Fibroblast of peridontal ligament (primary cell): ENCODE measurements around the gene CYP3A5.
"Not testable (repeated sequence)": the region's sequence is repeated elsewhere in the genome, so short reads cannot be mapped to it uniquely, and the experiment has no call there.

Source experiments
- DNase-seq: peaks from one replicate; pipeline ENCODE4 v3.0.0-alpha.2; 2010; ENCODE audit errors: extremely low read depth

The CYP3A5 gene

DNA sequence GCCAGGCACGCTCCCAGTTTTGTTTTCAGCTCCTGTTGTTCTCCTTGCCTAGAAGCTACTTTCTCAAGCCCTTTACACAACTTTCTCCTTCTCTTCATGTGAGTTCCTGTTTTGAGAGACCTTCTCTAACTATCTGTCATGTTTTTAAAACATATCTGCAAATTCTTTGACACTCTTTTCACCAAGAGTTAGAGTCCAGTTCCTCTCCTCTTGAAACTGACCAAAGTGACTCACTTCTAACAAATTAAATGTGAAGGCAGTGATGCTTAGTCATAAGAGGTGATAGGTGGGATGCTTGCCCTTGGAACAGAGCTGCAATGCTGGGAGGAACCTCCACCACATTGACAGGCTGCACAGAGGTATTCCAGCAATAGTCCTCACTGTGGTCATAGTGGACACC is 37.8 kb downstream of the CYP3A5 start:
- no peak for DNase-seq

DNA sequence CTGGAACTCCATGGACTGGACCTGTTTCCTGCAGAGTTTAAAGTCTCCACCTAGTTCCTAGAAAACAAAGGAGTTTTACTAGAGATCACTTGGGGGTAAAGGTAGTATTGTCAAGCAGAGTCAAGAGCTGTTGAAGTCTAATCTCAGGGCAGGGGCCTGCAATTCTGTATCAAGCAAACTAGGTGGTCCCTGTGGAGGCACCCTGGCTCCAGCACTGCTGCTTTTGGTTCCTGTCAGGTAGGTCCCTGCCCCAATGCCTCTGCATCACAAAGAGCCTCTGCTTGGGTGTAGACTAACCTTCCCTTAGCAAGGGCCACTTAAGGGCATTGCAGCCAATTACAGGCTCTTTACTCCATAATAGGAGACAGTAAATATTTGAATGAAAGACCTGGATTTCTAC is 40.5 kb downstream of the CYP3A5 start:
- DNase-seq, result no peak

- DNase-seq, result no peak
Measured at GRCh38 chr7:99638731-99639130, 41.1 kb downstream of the CYP3A5 start.

GRCh38 chr7:99637414-99637813 is 42.4 kb downstream of the CYP3A5 start:
- not testable (repeated sequence) for DNase-seq

DNA sequence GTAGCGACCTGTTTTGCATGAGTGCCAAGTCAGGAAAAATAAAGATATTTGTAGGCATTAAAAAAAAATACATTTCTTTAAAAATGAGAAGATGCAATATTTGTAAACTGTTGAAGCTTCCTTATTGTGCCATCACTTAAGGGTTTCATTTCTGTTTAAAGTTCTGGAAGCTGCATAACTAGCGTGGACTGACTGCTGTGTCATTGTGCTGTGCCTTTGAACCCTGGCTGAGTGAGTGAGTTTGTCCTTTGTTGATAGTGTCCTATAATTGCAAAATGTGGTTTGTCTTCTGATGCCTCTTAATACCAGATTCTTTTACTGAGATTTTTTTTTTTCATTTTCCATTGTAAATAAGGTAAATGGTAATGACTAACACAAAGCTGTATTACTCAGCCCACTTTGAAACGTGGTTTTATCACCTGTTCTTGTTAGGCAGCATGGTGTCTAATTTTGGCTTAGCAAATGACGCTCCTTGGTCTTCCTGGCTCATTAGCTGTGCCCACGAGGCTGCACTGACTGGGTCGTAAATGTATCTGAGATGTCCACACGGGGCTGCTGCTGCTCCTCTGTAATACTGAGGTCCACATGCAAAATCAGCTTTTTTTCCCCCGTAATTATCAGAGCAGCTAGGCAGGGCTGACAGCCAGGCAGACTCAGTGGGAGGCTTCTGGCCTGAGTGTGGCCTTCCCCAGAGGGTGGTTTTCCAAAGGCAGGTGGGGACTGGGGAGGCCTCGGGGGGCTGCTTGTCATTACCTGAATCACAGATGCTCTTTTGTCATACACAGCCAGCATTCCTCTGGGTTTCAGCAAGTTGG is 48.3 kb downstream of the CYP3A5 start:
- DNase-seq, result peak; percentile 16

- no peak for DNase-seq
Measured at GRCh38 chr7:99629643-99630042, 50.2 kb downstream of the CYP3A5 start.

DNA sequence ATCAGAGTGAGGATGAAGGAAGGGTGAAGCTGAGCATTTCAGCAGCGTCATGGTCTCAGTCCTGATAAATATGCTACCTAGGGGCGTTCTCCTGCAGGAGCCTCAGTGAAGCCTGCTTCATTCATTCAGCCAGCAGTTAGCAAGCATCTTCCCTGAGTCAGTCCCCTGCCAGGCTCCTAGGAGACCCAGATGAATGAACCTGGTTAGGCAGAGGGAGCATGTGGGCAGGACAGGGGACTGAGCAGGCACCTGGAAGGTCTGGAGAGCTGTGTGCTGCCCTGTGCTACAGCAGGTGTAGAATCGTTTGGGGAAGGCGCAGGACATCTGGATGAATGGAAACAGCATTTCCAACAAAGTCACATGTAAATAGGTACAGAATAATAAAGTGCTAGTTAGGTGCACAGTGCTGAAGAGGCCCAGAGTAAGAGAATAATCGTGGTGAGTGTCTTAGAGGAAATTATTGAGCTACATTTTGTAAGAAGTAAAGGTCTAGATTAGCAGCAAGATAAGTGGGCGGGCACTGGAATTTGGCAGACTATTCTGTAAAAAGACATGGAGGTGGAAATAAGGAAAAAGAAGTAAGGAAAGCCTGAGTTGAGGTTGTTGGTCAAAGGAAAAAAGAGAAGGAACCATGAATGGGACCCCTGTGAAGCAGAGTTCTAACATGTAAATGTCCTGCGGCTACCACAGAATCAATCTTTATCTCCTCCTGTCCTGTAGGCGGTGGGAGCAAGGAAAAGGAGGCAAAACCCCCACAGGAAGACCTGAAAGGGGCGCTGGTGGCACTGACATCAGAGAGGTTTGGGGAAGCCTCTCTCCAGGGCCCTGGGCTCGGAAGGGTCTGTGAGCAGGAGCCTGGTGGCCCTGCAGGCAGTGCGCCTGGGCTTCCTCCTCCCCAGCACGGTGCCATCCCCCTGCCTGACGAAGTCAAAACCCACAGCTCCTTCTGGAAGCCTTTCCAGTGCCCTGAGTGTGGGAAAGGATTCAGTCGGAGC is 51.0 kb downstream of the CYP3A5 start:
- no peak for DNase-seq

- DNase-seq, result no peak
Measured at GRCh38 chr7:99627513-99627912, 52.3 kb downstream of the CYP3A5 start.

- no peak for DNase-seq
Measured at GRCh38 chr7:99626661-99627060, 53.1 kb downstream of the CYP3A5 start.

GRCh38 chr7:99625961-99626360 is 53.8 kb downstream of the CYP3A5 start:
- DNase-seq, result no peak

GRCh38 chr7:99625321-99625720 is 54.5 kb downstream of the CYP3A5 start:
- DNase-seq, result no peak

DNA sequence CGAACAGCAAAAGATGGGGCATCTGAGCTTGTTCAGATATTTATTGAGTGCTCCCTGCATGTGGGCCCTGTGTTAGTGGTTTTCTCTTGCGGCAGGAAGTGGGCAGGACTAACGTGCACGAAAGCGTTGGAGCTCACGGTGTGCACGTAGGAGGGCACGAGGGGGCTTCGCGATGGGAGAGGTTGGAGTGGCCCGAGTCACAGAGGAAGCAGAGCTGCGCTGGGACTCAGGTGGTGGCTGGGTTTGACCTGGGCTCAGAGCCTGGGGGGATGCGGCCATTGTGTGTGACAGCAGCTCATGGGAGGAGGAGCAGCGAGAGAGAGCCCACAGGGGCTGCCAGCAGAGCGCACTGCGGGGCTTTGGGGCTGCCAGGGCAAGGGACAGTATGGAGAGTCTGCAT is 55.3 kb downstream of the CYP3A5 start:
- DNase-seq, result no peak

GRCh38 chr7:99623702-99624447 is 55.9 kb downstream of the CYP3A5 start:
- no peak for DNase-seq

GRCh38 chr7:99623091-99623693 is 56.6 kb downstream of the CYP3A5 start:
- no peak for DNase-seq

GRCh38 chr7:99622596-99622995 is 57.2 kb downstream of the CYP3A5 start:
- DNase-seq, result no peak

DNA sequence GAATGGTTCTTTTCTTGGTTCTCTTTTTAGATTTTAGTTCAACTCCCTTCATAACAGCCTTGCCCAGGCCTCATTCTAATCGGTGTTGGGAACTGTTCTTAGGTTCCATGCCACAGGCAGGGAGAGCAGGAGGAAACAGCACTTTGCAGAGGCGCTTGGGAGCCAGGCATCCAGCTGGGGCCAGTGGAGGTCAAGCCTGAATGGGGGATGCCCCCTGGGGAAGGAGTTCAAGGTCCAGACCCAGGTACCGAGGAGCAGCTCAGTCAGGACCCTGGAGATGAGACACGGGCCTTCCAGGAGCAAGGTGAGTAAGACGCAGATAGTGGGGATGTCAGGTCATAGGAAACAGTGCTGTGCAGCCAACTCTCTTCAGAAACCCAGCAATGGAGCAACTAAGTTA is 58.5 kb downstream of the CYP3A5 start:
- no peak for DNase-seq

GRCh38 chr7:99619571-99620130 is 60.1 kb downstream of the CYP3A5 start:
- DNase-seq, result no peak

DNA sequence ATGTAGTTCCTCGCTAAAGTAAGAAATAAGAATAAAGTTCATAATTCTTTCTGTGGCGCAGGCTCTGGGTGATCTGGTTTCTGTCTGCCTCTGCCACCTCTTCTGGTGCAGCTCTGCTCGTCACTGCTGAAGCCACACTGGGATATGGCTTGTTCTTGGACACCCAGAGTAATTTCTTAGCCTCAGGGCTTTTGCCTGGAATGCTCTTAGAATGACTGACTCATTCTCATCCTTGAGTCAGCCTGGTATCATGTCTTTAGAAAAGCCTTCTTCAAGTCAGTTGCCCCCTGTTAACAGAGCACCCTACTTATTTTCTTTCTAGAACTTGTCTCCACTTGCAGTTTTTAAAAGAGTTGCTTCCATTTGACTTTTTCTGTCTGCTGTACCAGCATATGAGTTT is 61.1 kb downstream of the CYP3A5 start:
- DNase-seq, result peak; percentile 2

GRCh38 chr7:99617192-99617781 is 62.5 kb downstream of the CYP3A5 start:
- no peak for DNase-seq

DNA sequence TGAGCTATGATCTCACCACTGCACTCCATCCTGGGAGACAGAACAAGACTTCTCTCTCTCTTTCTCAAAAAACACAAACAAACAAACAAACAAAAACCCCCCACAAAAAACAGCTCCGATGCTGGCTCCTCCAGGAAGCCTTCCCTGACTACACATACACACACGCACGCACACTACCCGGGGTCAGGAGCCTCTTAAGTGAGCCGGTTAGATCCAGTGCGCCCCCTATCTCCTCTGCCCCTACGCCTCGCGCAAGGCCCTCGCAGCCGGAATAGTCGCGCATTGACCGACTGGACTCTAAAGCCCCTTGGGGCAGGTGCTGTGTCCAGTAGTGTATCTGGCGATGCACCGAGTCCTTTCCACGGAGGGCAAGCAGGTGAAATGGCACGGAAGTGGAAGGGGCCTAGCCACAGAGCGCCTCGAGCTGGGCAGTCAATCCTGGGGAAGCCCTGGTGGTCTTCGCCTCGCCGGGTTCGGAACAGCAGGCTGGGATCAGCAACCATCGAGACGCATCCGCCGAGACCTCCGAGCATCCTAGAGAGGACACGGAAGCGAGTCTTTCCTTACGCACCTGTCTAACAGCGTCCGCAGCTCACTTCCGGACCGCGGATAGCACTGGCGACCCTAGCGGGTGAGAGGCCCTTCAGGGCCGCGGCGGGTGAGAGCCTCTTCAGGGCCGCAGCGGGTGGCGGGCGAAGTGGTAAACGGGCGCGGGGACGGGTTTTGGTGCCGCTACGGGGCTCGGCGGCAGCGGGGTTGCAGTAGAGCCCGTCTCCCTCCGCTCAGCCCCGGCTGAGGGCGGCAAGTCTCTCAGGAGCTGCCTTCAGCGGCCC is 63.2 kb downstream of the CYP3A5 start, which contains the start of gene ZSCAN25:
TSS of gene ZSCAN25 (plus strand) at position 588 of the 833 bp plus-strand sequence. CDS start 2,661 bp downstream, outside the sequence.
- DNase-seq, result peak; percentile 92
